Stimulated activated CD8-positive, alpha-beta memory T cell treated with anti-CD3 and anti-CD28 coated beads, Interleukin-7, amount 100 ng/mL, for 1 hour (primary cell): ENCODE data around the gene TBC1D22A.

Experiments
- DNase-seq, 2 donors: peaks; one replicate each; pipeline ENCODE4 v3.0.0-alpha.2; 2020; ENCODE audit warnings: low read depth in 2 of 2

Gene TBC1D22A

DNA sequence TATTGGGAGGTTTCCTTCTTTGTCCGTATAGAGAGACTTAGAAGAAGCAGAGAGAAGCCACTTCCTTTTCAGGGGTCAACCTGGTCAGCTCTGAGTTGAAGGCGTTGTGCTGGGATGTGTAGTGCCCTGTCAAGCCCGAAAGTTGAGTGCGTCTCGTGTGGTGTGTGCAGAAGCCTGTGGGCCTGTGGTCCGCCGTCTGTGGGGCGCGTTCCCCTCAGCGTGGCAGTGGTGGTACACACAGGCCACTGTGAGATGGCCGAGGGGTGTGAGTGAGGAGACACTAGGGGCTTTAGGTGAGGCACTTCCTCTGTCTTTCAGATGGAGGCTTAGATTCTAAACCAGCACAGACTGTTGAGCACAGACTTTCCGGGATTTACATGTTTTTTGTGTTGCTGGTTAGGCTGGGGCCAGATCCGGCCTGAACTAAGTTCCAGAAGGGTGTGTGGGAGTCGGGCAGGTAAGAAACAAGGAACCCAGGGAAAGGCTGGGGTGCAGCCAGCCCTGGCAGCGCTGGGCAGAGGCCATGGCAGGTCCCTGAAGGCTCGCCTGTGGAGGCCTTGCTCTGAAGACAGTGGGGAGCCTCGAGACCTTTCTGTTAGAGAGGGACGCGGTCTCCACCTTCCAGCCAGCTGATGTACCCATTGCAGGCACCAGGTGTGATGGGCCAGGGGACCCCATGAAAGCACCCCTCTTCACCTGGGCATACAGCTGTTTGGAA, 194.2 kb downstream of the TBC1D22A start:
- DNase-seq, result no peak

GRCh38 chr22:46957521-46957920, 195.1 kb downstream of the TBC1D22A start:
- DNase-seq, result no peak

DNA sequence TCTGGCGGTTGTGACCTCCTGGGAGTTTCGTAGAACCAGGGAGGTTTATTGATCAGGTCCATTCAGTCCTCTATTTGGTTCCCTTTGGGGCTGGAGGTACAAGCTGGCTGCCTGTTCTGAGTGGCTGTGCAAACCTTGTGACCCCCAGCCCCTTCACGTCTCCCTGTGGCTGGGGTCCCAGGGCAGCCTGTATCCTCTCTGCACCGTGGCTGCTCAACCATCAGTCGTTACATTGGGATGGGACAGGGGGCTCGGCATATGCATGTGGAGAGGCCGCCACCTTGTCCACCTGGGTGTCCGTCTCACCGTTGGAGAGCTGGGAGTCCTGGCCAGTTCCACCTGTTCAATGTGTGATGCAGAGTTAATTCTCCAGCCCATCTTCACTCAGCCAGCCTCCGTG, 195.7 kb downstream of the TBC1D22A start:
- DNase-seq, result no peak

DNA sequence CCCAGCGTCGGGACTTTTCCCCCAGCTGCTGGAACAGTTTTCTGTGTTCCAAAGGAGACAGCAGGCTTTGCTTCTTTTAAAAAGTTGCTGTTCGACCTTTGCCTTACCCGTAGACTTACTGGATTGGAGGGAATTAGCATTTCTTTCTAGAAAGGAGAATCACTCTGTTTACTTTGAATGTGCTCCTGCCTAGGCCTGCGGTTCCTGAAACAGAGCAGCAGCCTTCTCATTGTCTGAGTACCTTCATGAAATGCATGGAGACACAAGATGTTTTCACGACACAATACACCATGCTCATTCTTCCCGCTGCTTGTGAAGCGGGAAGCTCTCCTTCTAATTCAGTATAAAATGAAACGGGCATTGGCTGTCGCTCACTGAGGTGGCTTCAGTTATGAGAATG, 196.2 kb downstream of the TBC1D22A start:
- DNase-seq, result no peak

GRCh38 chr22:46959369-46959768, 196.9 kb downstream of the TBC1D22A start:
- no peak for DNase-seq

DNA sequence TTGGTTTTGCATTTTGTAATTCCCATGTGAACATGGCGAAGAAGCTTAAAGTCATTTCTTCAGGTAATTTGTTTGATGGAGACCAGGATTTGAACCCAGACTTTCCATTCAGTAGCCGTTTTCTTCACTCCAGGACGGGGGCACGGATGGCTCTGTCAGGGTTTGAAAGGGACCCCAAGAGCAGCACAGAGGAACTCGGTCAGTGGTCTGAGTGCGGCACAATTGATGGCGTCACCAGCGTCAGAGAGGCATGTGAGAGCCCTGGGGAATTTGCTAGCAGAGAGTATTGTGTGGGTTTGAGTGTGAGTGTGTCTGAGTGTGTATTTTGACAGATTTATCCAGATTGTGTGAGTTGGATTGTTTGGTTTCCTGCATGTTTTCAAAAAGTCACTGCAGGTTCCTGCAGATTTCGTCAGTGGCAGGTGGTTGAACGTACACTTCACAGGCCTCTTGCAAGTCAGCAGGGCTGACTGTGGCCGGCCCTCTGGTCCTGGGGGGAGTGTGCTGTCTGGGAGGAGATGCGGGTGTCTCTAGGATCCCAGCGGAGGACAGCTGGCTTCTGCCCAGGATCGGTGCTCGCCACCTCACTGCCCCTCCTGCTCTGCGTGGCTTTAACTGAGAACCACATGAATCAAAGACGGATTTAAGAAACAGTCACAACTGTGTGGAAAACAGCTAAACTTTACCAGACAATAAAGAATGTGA, 199.3 kb downstream of the TBC1D22A start:
- no peak for DNase-seq

GRCh38 chr22:46962406-46962805, 200.0 kb downstream of the TBC1D22A start:
- no peak for DNase-seq

DNA sequence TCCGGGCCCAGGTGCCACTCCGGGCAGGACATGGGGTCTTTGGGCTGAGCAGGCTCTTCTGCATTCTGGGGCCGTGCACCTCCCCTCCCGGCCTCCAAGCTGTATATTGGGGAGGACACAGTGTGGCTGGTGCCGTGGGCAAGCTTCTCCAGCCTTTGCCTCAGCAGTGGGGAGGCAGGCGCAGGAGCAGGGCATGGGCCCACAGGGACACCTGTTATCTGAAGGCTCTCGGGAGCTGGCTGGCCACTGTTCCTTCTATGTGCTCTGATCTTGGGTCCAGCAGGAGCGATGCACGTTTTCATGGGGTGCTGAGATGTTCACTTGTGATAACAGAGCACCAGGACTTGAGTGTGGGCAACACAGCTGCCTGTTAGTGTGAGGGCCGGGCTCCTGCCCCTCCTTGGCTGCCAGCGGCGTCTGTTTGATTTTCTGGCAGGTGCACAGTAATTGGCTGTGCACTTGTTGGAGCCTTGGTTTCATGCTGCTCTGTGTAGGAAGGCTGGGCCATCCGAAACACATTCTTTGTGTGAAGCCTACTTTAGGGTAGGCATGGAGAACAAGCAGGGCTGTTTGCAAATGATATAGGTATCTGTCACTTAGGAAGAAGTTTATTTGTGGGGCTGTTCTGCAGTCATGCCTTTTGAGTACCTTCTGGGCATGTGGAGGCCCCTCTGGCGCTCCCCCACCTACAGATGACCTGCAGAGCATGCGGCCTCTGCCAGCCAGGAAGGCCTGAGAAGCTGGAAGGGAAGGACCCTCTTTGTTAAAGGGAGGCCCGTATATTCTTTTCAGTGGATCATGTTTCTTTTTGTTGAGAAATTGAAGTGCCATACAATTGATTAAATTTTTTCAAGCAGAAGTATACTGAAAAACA, 201.5 kb downstream of the TBC1D22A start:
- no peak for DNase-seq

DNA sequence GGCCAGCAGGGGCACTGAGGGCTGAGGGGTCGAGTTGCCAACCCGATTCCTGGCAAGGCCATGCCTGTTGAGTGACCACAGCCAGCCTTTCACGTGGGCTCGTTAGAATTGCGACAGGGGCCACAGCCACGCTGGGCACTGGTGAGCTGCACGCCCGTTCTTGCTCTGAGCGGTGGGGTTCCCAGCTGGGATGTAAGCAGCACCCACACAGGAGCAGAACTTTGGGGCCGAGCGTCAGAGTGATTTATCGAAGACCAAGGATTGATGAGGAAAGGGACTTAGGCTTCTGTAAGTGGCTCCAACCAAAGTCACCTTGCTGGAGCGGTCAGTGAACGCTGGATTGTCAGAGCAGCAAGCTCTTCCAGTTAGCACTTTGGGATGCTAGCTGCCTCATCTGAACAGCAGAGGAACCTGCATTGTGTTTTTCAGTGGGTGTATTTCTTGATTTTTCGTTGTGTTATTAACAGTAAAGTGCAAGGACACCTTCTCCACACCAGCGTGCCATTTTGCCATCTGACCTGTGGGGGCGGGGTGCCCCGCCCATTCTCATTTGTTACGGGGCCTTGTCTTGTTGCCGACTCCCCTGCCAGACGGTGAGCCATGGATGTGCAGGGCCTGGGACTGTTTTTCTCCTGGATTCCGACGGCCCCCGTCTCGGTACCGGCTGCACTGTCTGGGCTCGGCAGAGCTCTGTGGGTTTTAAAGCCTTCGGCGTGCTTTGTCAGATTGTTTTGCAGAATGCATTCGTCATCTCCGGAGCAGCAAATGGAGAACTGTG, 202.5 kb downstream of the TBC1D22A start:
- DNase-seq, result no peak

DNA sequence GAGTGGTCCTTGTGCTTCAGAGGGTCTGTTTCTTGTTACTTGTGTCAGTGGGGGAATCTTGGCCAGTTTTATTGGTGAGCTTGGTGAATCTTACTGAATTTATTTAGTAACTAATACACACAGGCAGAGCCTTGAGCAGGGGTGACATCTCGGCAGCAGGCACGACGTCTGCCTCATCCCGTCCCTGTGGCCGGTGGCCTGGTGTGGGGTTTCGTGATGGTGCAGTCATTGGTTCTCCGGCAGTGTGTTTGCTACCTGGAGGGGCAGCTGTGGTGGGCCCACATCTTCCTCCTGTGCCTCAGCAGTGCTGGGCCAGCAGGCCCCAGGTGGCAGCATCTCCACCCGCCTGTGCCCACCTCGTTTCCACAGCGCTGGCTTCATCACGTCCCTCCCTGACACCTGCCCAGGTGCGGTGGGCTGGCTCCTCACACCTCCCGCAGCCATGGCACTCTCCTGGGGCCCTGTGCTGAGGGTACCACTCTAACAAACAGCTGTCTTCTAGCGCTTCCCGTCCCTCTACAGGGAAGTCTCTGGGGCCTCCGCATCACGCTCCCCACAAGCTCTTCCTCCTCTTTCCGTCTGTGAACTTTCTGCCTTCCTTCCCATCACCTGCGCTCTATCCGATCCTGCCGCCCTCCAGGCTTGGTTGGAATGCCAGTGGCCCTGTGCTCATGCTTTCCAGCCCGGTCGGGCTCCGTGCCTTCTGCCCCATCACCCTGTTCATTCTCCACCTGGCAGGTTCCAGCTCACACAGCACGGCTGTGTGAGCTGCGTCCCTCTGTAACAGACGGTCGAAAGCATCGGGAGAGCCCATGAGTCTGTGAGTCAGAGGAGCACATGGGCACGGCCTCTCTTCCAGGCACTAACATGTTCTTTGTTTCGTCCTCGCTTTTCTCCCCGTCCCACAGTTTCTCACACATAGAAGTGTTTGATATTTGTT, 203.4 kb downstream of the TBC1D22A start:
- DNase-seq, result no peak

GRCh38 chr22:46966495-46966845, 204.0 kb downstream of the TBC1D22A start:
- DNase-seq, result no peak

GRCh38 chr22:46966846-46967245, 204.4 kb downstream of the TBC1D22A start:
- DNase-seq, result no peak

- DNase-seq, result no peak
These were observed 205.3 kb downstream of the TBC1D22A start for GRCh38 chr22:46967445-46968358.

DNA sequence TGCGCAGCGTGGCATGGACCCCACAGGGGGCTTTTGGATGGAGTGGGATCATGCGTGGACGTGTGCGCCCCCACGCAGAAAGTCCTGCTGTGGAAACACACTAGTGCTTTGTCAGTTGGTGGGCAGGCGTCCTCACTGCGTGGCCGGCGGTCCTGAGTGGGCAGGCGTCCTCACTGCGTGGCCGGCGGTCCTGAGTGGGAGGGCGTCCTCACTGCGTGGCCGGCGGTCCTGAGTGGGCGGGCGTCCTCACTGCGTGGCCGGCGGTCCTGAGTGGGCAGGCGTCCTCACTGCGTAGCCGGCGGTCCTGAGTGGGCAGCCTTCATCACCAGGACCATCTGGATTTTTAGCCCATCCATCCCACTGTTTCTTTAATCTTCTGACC, 205.9 kb downstream of the TBC1D22A start:
- no peak for DNase-seq

DNA sequence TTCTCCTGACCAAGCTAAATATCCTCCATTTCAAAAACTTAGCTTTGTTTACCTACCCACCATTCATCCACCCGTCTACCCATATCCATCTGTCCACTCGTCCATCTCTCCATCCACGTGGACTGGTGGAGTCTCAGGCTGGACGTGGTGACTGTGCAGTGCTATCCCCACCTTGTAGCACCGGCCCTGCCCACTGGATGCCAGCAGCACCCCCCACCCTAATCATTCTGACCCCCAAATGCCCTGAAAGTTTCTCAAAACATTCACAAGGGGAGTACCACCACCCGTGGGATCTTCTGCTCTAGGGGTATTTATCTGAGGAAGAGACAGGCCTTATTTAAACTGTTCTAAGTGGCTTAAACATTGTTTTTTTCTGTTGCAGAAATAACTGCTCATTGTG, 206.4 kb downstream of the TBC1D22A start:
- no peak for DNase-seq

DNA sequence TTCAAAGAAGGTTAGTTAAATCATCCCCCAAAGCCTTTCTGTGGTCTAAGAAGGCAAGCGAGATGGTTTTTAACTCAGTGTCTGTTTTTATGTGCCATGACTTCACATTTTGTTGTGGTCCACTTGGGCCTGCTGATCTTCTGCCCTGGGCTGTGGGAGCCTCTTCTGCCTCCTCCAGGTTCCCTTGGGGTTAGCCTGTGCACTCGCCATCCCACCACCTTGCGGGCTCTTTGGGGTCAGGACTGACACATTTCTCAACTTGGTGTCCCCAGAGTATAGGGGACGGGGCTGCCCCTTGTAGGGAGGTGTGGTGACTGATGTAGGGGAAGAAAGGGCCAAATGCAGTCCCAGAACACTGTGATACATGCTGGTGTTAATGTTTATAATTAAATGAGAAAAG, 207.0 kb downstream of the TBC1D22A start:
- no peak for DNase-seq

DNA sequence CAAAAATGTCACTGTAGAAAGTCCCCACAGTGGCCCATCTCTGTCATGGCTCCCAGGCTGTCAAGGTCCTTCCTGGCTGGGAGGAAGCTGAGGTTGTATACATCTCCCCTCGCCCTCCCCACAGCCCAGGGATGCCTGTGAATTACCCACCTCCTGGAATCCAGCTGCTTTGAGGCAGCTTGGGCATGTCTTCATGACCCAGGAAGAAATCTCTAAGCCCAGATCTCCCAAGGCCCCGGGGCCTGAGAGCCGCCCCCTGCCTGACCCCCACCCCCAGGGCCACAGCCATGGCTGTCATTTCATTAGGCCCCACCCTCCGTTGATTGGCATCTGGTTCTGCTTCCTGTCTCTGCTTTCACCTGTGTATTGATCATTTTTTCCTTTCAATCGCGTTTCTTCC, 207.5 kb downstream of the TBC1D22A start:
- no peak for DNase-seq

DNA sequence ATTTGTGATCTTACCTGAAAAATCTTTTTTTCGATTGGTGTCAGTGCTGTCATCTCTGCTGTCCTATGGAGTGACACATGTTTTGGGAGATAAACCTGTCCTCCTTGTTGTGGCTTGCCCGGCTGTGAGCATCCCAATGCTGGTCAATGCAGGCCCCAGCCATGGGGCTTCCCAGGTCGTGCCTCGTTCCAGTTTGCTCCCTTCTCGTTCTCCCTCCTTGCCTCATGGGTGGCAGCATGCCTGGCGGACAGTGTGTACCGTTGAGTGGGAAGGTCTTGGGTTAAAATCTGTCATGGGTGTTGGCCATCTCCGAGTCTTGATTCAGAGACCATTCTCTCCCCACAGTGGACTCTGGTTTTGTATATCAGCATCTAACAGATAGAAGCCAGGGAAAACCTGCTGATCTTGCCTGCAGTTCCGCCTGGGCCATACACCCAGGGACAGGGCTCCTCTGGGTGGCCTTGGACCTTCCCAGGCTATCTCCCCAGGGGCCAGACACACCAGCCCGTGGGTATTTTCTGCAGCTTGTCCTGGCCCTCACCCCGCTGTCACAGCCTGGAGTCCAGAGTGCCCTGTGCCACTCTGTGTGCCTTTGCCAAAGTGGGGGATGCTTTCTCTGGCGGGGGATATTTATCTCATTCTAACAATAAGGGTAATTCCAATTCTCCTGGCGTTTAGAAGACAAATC, 208.1 kb downstream of the TBC1D22A start:
- DNase-seq, result no peak

GRCh38 chr22:46971099-46971763, 208.8 kb downstream of the TBC1D22A start:
- no peak for DNase-seq
